Mucosa of descending colon (tissue), 3 donors: ENCODE measurements around the gene HCAR3. TPM values are rescaled to one million over a fixed set of nuclear protein-coding genes. Genes with fewer than 3 reads are reported as not detected.
"Not testable (repeated sequence)": the region's sequence is repeated elsewhere in the genome, so short reads cannot be mapped to it uniquely, and the experiment has no call there.

ENCODE experiments used
- ATAC-seq: fragments of 200-7000 bp; cut with Tn5 transposase; one replicate; pipeline ENCODE4 v1.9.1; 2020; ENCODE audit warnings: mild to moderate bottlenecking, moderate library complexity
- DNase-seq, 3 donors: peaks; one replicate each; pipeline ENCODE4 v3.0.0-alpha.2; 2020
- H3K36me3 ChIP-seq: fragments of 200-600 bp; one replicate; pipeline ENCODE4 v1.8.0; 2021; ENCODE audit warnings: low read depth, mild to moderate bottlenecking
- H3K4me1 ChIP-seq: fragments of 200-600 bp; one replicate; pipeline ENCODE4 v1.8.0; 2021; ENCODE audit warnings: low read depth, mild to moderate bottlenecking
- H3K4me3 ChIP-seq: fragments of 200-600 bp; one replicate; pipeline ENCODE4 v1.8.0; 2021; ENCODE audit warnings: mild to moderate bottlenecking
- H3K9me3 ChIP-seq: fragments of 200-600 bp; one replicate; pipeline ENCODE4 v1.8.0; 2021; ENCODE audit warnings: mild to moderate bottlenecking
- intact Hi-C, 2 donors: fragments of 100-400 bp; cut with DNase I in 1 of 2; cut with micrococcal nuclease in 1 of 2; formaldehyde crosslinking; loops; one replicate each; pipeline versions ENCODE4 v1.11.0 to v1.11.1; 2022; cut with DNase I, micrococcal nuclease
- long read RNA-seq, 2 donors: library from polyadenylated mRNA; unstranded; transcript quantifications; one replicate each; pipeline ENCODE4 v2.0.0, GENCODE V29; 2019 to 2021
- total RNA-seq, 3 donors: library from RNA; stranded (reverse); fragmentation: NEBNext Ultra II Directional in 2 of 3; extraction: Animal tissue kit (Norgen Biotek cat#: 25700) in 2 of 3; gene quantifications; one replicate each; pipeline versions ENCODE4 v1.2.1 to v1.2.4, GENCODE V29; 2021 to 2023
- TF ChIP-seq, protein P1 (sequence below): fragments of 200-600 bp; IDR thresholded peaks from one replicate; pipeline ENCODE4 v1.8.0; 2022; ENCODE audit warnings: antibody characterized with exemption, mild to moderate bottlenecking
- donor health status: DM: no; HTN: no; CAD: no; lungs with moderate emphysema.
- donor health status: DM: no; HTN: no; CAD: no.
- donor health status: DM: no; HTN: yes; CAD: no.

HCAR3 gene
- total RNA-seq: 1 to 10 TPM in 1 of 3 donors, not detected in 2; 1.6 TPM
- long read RNA-seq, donor 1: 0 reads
- long read RNA-seq, donor 2: 0 reads

DNA sequence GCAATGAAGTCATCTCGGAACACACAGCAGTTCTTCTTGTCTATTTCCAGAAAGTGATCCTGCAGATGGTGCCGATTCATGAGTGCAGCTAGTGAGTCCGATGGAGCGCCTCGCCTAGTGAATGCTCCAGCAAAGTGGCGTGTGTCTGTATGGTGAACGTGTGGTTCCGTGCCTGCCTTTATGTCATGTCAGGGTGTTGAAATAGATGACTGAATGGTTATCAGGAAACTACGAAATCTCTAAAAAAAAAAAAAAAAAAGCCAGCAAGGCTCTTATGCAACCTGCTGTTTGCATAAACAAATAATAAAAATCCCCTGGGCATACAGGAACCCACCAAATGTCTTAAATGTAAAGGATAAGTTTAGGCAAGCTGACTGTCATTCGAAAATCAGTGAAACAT lies at the start of gene HCAR3:
Gene HCAR3, minus strand, starts transcription at position 154 of the 400 bp plus-strand sequence. Its CDS starts 74 bp downstream, at position 80.
- DNase-seq: not testable (repeated sequence)

DNA sequence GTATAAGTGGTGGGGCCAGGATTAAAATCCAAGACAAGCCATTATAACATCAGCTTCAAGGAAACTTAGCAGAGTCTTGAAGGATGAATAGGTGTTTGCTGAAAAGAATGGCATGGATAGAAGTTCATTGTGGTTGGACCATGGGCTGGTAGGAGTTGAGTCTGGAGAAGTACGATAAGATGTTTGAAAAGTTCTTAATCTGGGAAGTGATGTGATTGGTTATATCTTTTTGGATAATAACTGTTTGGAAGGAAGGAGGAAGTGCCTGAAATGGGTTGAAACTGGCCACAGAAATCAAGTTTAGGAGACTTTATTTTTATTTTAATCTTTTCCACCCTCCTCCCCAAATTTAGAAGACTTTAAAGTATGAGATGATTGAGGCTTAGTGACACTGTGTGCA lies 41.0 kb upstream of the HCAR3 start:
- no peaks in the 10 kb centered on the region for H3K9me3 ChIP-seq
- peaks cover 6% of the 10 kb centered on the region for H3K4me1 ChIP-seq
- intact Hi-C loops: no loop called here
- no peak overlapping the region for H3K4me3 ChIP-seq
- ATAC-seq (no peak), DNase-seq (no peak)
- TF ChIP-seq, protein P1, sequence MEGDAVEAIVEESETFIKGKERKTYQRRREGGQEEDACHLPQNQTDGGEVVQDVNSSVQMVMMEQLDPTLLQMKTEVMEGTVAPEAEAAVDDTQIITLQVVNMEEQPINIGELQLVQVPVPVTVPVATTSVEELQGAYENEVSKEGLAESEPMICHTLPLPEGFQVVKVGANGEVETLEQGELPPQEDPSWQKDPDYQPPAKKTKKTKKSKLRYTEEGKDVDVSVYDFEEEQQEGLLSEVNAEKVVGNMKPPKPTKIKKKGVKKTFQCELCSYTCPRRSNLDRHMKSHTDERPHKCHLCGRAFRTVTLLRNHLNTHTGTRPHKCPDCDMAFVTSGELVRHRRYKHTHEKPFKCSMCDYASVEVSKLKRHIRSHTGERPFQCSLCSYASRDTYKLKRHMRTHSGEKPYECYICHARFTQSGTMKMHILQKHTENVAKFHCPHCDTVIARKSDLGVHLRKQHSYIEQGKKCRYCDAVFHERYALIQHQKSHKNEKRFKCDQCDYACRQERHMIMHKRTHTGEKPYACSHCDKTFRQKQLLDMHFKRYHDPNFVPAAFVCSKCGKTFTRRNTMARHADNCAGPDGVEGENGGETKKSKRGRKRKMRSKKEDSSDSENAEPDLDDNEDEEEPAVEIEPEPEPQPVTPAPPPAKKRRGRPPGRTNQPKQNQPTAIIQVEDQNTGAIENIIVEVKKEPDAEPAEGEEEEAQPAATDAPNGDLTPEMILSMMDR: no peak
- H3K36me3 ChIP-seq: peaks cover 6% of the 10 kb centered on the region

More for the DNA sequence above, at the start of gene HCAR3:
- H3K36me3 ChIP-seq, H3K4me1 ChIP-seq, intact Hi-C loops, ATAC-seq, H3K4me3 ChIP-seq, H3K9me3 ChIP-seq: not testable (repeated sequence)

DNA sequence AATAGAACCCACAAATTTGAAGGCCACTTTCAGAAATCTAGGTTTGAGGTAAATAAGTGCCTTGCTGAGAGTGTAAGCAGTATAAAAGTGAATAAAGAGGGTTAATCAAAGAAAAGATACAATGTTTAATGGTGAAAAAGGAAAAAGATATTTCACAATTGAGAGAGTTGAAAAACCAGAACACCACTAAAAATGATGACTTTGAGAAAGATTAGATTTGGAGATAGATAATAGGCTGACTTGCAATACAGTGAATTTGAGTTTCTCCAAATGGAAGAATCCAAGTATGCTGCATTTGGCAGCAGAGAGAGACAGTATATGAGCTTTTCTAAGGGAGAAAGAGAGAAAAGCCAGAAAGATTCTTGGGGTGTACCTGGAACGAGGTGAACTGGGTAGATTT lies 38.2 kb upstream of the HCAR3 start:
- no peak for DNase-seq
- intact Hi-C loops: no loop called here
- H3K9me3 ChIP-seq: no peaks in the 10 kb centered on the region
- H3K4me1 ChIP-seq: peaks cover 8% of the 10 kb centered on the region
- TF ChIP-seq, protein P1: no peak
- no peak for ATAC-seq
- peaks cover 6% of the 10 kb centered on the region for H3K36me3 ChIP-seq
- H3K4me3 ChIP-seq: no peak overlapping the region

DNA sequence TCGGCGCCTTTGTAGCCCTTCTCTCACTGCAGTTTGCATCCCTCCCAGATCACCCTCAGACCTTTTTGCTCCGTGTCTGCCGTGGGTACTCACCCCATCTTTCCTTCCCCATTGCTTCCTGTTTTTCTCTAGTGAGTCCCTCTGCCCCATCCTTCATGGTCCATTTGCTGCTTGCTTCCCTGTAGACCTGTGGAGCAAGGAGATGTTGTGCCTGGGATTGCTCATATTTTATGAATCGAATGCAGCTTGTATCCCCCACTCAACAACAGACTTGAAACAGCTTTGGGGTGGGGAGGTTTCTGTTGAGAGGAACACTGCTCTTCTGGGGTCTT lies 36.7 kb upstream of the HCAR3 start:
- Histone ChIP-seq H3K4me3 (peak overlapping the region; percentile 86), H3K4me1 (peaks cover 8% of the 10 kb centered on the region), H3K36me3 (peaks cover 6% of the 10 kb centered on the region), H3K9me3 (no peaks in the 10 kb centered on the region)
- no peak for DNase-seq
- ATAC-seq: peak; percentile 1
- intact Hi-C loops: no loop called here
- TF ChIP-seq, protein P1: no peak

DNA sequence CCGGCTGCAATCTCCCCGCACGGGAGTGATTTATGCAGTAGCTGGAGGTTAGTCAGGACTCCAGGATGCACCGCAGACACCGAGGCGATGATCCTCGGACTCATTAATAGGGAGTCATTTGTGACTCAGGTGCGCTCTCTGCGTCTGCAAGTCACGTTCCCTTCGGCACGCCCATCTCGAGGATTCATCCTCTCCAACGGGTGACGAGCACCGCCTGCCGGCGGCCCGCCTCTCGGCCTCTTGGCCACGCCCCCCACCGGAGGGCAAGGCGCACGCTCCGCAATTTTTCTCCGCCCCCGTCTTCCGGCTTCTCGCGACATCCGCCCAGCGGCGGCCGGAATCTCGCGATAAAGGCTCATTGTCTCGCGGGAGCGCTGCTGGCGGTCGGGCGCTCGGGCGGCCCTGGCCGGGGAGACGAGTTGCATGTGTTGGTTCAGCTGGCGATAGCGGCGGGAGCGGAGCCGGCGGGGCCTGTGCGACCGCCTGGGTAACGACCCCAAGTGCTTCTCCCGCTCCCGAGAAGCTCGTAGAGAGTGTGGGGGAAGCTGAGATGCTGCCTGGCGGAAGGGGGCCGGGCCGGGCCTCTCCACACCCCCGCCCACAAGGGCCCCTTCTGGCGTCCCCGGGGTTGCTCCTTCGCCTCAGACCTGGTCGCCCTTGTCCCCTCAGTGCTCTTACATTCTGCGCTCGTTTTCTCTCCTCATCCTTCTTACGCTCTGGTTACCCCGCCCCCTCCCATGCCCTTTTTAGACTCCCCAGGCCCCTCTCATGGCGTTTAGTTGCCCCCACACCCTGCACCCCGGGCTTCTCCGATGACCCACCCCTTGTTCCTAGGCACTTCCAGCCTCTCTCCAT lies 36.1 kb upstream of the HCAR3 start, which contains the start of gene DENR:
Gene DENR, plus strand, starts transcription at position 361 of the 855 bp plus-strand sequence. CDS start 878 bp downstream, outside the sequence.
- intact Hi-C loops: no loop called here
- DNase-seq (peak; percentile 99 to 100 (median 99)), ATAC-seq (peak; percentile 100)
- Histone ChIP-seq H3K4me3 (peak within 1 kb of the TSS; percentile 86), H3K36me3 (peaks cover 6% of the 10 kb centered on the region), H3K9me3 (no peaks in the 10 kb centered on the region), H3K4me1 (peaks cover 8% of the 10 kb centered on the region)
- TF ChIP-seq, protein P1: peak; percentile 78

DNA sequence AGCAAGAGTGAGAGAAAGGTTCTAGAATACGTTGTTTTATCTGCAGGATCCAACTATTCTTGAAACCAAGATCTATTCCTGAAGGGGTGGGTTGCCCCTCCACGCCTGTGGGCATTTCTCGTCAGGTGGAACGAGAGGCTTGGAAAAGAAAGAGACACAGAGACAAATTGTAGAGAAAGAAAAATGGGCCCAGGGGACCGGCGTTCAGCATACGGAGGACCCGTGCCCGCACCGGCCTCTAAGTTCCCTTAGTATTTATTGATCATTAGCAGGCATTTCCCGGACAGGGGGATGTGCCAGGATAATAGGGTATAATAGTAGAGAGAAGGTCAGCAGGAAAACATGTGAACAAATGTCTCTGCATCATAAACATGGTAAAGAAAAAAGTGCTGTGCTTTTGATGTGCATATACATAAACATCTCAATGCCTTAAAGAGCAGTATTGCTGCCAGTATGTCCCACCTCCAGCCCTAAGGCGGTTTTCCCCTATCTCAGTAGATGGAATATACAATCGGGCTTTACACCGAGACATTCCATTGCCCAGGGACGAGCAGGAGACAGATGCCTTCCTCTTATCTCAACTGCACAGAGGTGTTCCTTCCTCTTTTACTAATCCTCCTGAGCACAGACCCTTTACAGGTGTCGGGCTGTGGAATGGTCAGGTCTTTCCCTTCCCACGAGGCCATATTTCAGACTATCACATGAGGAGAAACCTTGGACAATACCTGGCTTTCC lies 34.3 kb upstream of the HCAR3 start:
- ATAC-seq, intact Hi-C loops, H3K9me3 ChIP-seq, H3K36me3 ChIP-seq, H3K4me3 ChIP-seq, H3K4me1 ChIP-seq, DNase-seq: not testable (repeated sequence)
